Measurements from ENCODE around the gene GPRIN1. TPM values are rescaled to one million over a fixed set of nuclear protein-coding genes. Genes with fewer than 3 reads are reported as not detected.
A peak's percentile ranks its signal among the peaks of the same experiment; 100 is the strongest.

GPRIN1 gene
- total RNA-seq, result 1 to 10 TPM; 1.4 to 2.0 TPM

GRCh38 chr5:176609724-176610434, at the start of gene GPRIN1:
GPRIN1 (minus strand) TSS chr5:176610156; CDS start chr5:176599834, 10,322 bp downstream.
- Mint-ChIP-seq H3K9me3 (no peaks in the 10 kb centered on the region), H3K27me3 (ENCODE audit: low read depth) (peaks cover 31% of the 10 kb centered on the region), H3K4me1 (ENCODE audit: low read depth) (peaks cover 17% of the 10 kb centered on the region), H3K27ac (peak within 1 kb of the TSS; percentile 90), H3K36me3 (ENCODE audit: insufficient read depth in 2 of 2) (peaks cover 0 to 2% of the 10 kb centered on the region in 2 donors), H3K4me3 (peak within 1 kb of the TSS; percentile 87 to 96)
- ATAC-seq (replicated peaks in 1 of 2) (peak; percentile 83 to 86), DNase-seq (peak; percentile 71 to 83)

- DNase-seq (no peak), ATAC-seq (replicated peaks in 1 of 2) (no peak)
- H3K9me3 Mint-ChIP-seq, result no peaks in the 10 kb centered on the region
- H3K27ac Mint-ChIP-seq, result no peak overlapping the region
- H3K27me3 Mint-ChIP-seq (ENCODE audit: low read depth), result peaks cover 11% of the 10 kb centered on the region
- H3K36me3 Mint-ChIP-seq (ENCODE audit: insufficient read depth in 2 of 2), result peaks cover 0 to 2% of the 10 kb centered on the region in 2 donors
- H3K4me3 Mint-ChIP-seq, result no peak overlapping the region
- H3K4me1 Mint-ChIP-seq (ENCODE audit: low read depth), result peaks cover 33% of the 10 kb centered on the region
These were observed 49.5 kb upstream of the GPRIN1 start for GRCh38 chr5:176659512-176659839.

GRCh38 chr5:176658817-176659511, 49.0 kb upstream of the GPRIN1 start:
- DNase-seq, result no peak
- Mint-ChIP-seq H3K4me1 (ENCODE audit: low read depth) (peaks cover 36% of the 10 kb centered on the region), H3K36me3 (ENCODE audit: insufficient read depth in 2 of 2) (peaks cover 0 to 2% of the 10 kb centered on the region in 2 donors), H3K4me3 (peak overlapping the region; percentile 57 to 71), H3K27me3 (ENCODE audit: low read depth) (peaks cover 5% of the 10 kb centered on the region), H3K9me3 (no peaks in the 10 kb centered on the region), H3K27ac (no peak overlapping the region)
- peak in 1 of 2 donors; percentile 18 for ATAC-seq (replicated peaks in 1 of 2)

GRCh38 chr5:176658007-176658599, 48.1 kb upstream of the GPRIN1 start:
- H3K4me1 Mint-ChIP-seq (ENCODE audit: low read depth), result peaks cover 45% of the 10 kb centered on the region
- H3K27me3 Mint-ChIP-seq (ENCODE audit: low read depth), result no peaks in the 10 kb centered on the region
- H3K9me3 Mint-ChIP-seq, result no peaks in the 10 kb centered on the region
- H3K36me3 Mint-ChIP-seq (ENCODE audit: insufficient read depth in 2 of 2), result peaks cover 4 to 6% of the 10 kb centered on the region in 2 donors
- peak overlapping the region; percentile 38 to 57 for H3K4me3 Mint-ChIP-seq
- peak; percentile 66 to 69 for DNase-seq
- H3K27ac Mint-ChIP-seq, result no peak overlapping the region
- ATAC-seq (replicated peaks in 1 of 2), result peak; percentile 44 to 50

GRCh38 chr5:176656467-176656990, 46.6 kb upstream of the GPRIN1 start:
- Mint-ChIP-seq H3K4me1 (ENCODE audit: low read depth) (peaks cover 56% of the 10 kb centered on the region), H3K9me3 (no peaks in the 10 kb centered on the region), H3K4me3 (no peak overlapping the region), H3K36me3 (ENCODE audit: insufficient read depth in 2 of 2) (peaks cover 4 to 6% of the 10 kb centered on the region in 2 donors), H3K27me3 (ENCODE audit: low read depth) (no peaks in the 10 kb centered on the region), H3K27ac (no peak overlapping the region)
- ATAC-seq (replicated peaks in 1 of 2), result no peak
- DNase-seq, result no peak

- peaks cover 5% of the 10 kb centered on the region for H3K27me3 Mint-ChIP-seq (ENCODE audit: low read depth)
- peak overlapping the region in 1 of 2 donors; percentile 44 for H3K4me3 Mint-ChIP-seq
- no peak overlapping the region for H3K27ac Mint-ChIP-seq
- H3K4me1 Mint-ChIP-seq (ENCODE audit: low read depth), result peaks cover 58% of the 10 kb centered on the region
- DNase-seq, result peak in 1 of 2 donors; percentile 26
- peaks cover 4 to 6% of the 10 kb centered on the region in 2 donors for H3K36me3 Mint-ChIP-seq (ENCODE audit: insufficient read depth in 2 of 2)
- no peak for ATAC-seq (replicated peaks in 1 of 2)
- H3K9me3 Mint-ChIP-seq, result no peaks in the 10 kb centered on the region
These were observed 44.9 kb upstream of the GPRIN1 start for GRCh38 chr5:176654856-176655255.

- peaks cover 5% of the 10 kb centered on the region for H3K27me3 Mint-ChIP-seq (ENCODE audit: low read depth)
- H3K27ac Mint-ChIP-seq, result peak overlapping the region; percentile 1
- H3K36me3 Mint-ChIP-seq (ENCODE audit: insufficient read depth in 2 of 2), result peaks cover 4 to 6% of the 10 kb centered on the region in 2 donors
- peak overlapping the region; percentile 1 to 46 for H3K4me3 Mint-ChIP-seq
- H3K9me3 Mint-ChIP-seq, result no peaks in the 10 kb centered on the region
- DNase-seq (peak; percentile 79 to 90), ATAC-seq (replicated peaks in 1 of 2) (peak; percentile 89 to 90)
- peaks cover 57% of the 10 kb centered on the region for H3K4me1 Mint-ChIP-seq (ENCODE audit: low read depth)
These were observed 43.7 kb upstream of the GPRIN1 start for GRCh38 chr5:176653401-176654385.

- Mint-ChIP-seq H3K36me3 (ENCODE audit: insufficient read depth in 2 of 2) (peaks cover 4 to 6% of the 10 kb centered on the region in 2 donors), H3K27me3 (ENCODE audit: low read depth) (peaks cover 5% of the 10 kb centered on the region), H3K4me3 (no peak overlapping the region), H3K4me1 (ENCODE audit: low read depth) (peaks cover 52% of the 10 kb centered on the region), H3K27ac (no peak overlapping the region), H3K9me3 (no peaks in the 10 kb centered on the region)
- ATAC-seq (replicated peaks in 1 of 2), result no peak
- no peak for DNase-seq
These were observed 42.2 kb upstream of the GPRIN1 start for GRCh38 chr5:176652136-176652535.

GRCh38 chr5:176651472-176651980, 41.6 kb upstream of the GPRIN1 start:
- Mint-ChIP-seq H3K9me3 (no peaks in the 10 kb centered on the region), H3K27me3 (ENCODE audit: low read depth) (peaks cover 5% of the 10 kb centered on the region), H3K36me3 (ENCODE audit: insufficient read depth in 2 of 2) (peaks cover 4 to 6% of the 10 kb centered on the region in 2 donors), H3K4me3 (no peak overlapping the region), H3K27ac (no peak overlapping the region), H3K4me1 (ENCODE audit: low read depth) (peaks cover 56% of the 10 kb centered on the region)
- no peak for ATAC-seq (replicated peaks in 1 of 2)
- no peak for DNase-seq

- Mint-ChIP-seq H3K36me3 (ENCODE audit: insufficient read depth in 2 of 2) (peaks cover 4% of the 10 kb centered on the region in 2 donors), H3K9me3 (no peaks in the 10 kb centered on the region), H3K27me3 (ENCODE audit: low read depth) (peaks cover 5% of the 10 kb centered on the region), H3K4me1 (ENCODE audit: low read depth) (peaks cover 66% of the 10 kb centered on the region), H3K4me3 (peak overlapping the region in 1 of 2 donors; percentile 1), H3K27ac (no peak overlapping the region)
- ATAC-seq (replicated peaks in 1 of 2) (no peak), DNase-seq (no peak)
These were observed 40.5 kb upstream of the GPRIN1 start for GRCh38 chr5:176650354-176650884.

- Mint-ChIP-seq H3K36me3 (ENCODE audit: insufficient read depth in 2 of 2) (peaks cover 2 to 4% of the 10 kb centered on the region in 2 donors), H3K4me1 (ENCODE audit: low read depth) (peaks cover 59% of the 10 kb centered on the region), H3K27me3 (ENCODE audit: low read depth) (peaks cover 5% of the 10 kb centered on the region), H3K4me3 (peak overlapping the region; percentile 84 to 85), H3K27ac (peak overlapping the region; percentile 77), H3K9me3 (no peaks in the 10 kb centered on the region)
- peak in 1 of 2 donors; percentile 43 for DNase-seq
- ATAC-seq (replicated peaks in 1 of 2), result no peak
These were observed 38.7 kb upstream of the GPRIN1 start for GRCh38 chr5:176648474-176649194.
